ENCODE measurements around the gene SREBF2. TPM values are rescaled to one million over a fixed set of nuclear protein-coding genes. Genes with fewer than 3 reads are reported as not detected.

SREBF2 gene
- total RNA-seq, 1 donor from 2014 or later: 100 TPM

GRCh38 chr22:41875531-41876270, 42.8 kb downstream of the SREBF2 start:
- DNase-seq (ENCODE audit: extremely low read depth, low read depth, low spot score): no peak

GRCh38 chr22:41876275-41876674, 43.4 kb downstream of the SREBF2 start:
- no peak for DNase-seq (ENCODE audit: extremely low read depth, low read depth, low spot score)

GRCh38 chr22:41876675-41877074, 43.8 kb downstream of the SREBF2 start:
- DNase-seq (ENCODE audit: extremely low read depth, low read depth, low spot score): no peak

- DNase-seq (ENCODE audit: extremely low read depth, low read depth, low spot score): no peak
Measured at GRCh38 chr22:41880653-41881052, 47.7 kb downstream of the SREBF2 start.

- no peak for DNase-seq (ENCODE audit: extremely low read depth, low read depth, low spot score)
Measured at GRCh38 chr22:41883400-41883799, 50.5 kb downstream of the SREBF2 start.

GRCh38 chr22:41885116-41885515, 52.2 kb downstream of the SREBF2 start:
- no peak for DNase-seq (ENCODE audit: extremely low read depth, low read depth, low spot score)

- no peak for DNase-seq (ENCODE audit: extremely low read depth, low read depth, low spot score)
Measured at GRCh38 chr22:41885516-41885915, 52.6 kb downstream of the SREBF2 start.

GRCh38 chr22:41888627-41889200, 55.8 kb downstream of the SREBF2 start:
- no peak for DNase-seq (ENCODE audit: extremely low read depth, low read depth, low spot score)

GRCh38 chr22:41891407-41891806, 58.5 kb downstream of the SREBF2 start:
- DNase-seq (ENCODE audit: extremely low read depth, low read depth, low spot score): no peak

GRCh38 chr22:41892721-41893120, 59.8 kb downstream of the SREBF2 start:
- no peak for DNase-seq (ENCODE audit: extremely low read depth, low read depth, low spot score)

- no peak for DNase-seq (ENCODE audit: extremely low read depth, low read depth, low spot score)
Measured at GRCh38 chr22:41893591-41894375, 60.9 kb downstream of the SREBF2 start.

- no peak for DNase-seq (ENCODE audit: extremely low read depth, low read depth, low spot score)
Measured at GRCh38 chr22:41898645-41899044, 65.7 kb downstream of the SREBF2 start.

GRCh38 chr22:41899110-41899509, 66.2 kb downstream of the SREBF2 start:
- DNase-seq (ENCODE audit: extremely low read depth, low read depth, low spot score): no peak

GRCh38 chr22:41899992-41900651, 67.2 kb downstream of the SREBF2 start:
- no peak for DNase-seq (ENCODE audit: extremely low read depth, low read depth, low spot score)

- no peak for DNase-seq (ENCODE audit: extremely low read depth, low read depth, low spot score)
Measured at GRCh38 chr22:41900652-41901312, 67.9 kb downstream of the SREBF2 start.

GRCh38 chr22:41902016-41902415, 69.1 kb downstream of the SREBF2 start:
- DNase-seq (ENCODE audit: extremely low read depth, low read depth, low spot score): no peak

GRCh38 chr22:41902932-41903421, 70.1 kb downstream of the SREBF2 start:
- no peak for DNase-seq (ENCODE audit: extremely low read depth, low read depth, low spot score)

- DNase-seq (ENCODE audit: extremely low read depth, low read depth, low spot score): no peak
Measured at GRCh38 chr22:41904450-41905410, 71.8 kb downstream of the SREBF2 start.

GRCh38 chr22:41905411-41906202, 72.7 kb downstream of the SREBF2 start:
- DNase-seq (ENCODE audit: extremely low read depth, low read depth, low spot score): no peak
